HK-2 (cell line): ENCODE data around the gene SLC22A15.
A peak's percentile ranks its signal among the peaks of the same experiment; 100 is the strongest.
"Not testable (repeated sequence)": the region's sequence is repeated elsewhere in the genome, so short reads cannot be mapped to it uniquely, and the experiment has no call there.

ENCODE experiments used
- DNase-seq: peaks from one replicate; pipeline ENCODE4 v3.0.0-alpha.2; 2018; ENCODE audit not compliant: unreplicated experiment

SLC22A15 gene

DNA sequence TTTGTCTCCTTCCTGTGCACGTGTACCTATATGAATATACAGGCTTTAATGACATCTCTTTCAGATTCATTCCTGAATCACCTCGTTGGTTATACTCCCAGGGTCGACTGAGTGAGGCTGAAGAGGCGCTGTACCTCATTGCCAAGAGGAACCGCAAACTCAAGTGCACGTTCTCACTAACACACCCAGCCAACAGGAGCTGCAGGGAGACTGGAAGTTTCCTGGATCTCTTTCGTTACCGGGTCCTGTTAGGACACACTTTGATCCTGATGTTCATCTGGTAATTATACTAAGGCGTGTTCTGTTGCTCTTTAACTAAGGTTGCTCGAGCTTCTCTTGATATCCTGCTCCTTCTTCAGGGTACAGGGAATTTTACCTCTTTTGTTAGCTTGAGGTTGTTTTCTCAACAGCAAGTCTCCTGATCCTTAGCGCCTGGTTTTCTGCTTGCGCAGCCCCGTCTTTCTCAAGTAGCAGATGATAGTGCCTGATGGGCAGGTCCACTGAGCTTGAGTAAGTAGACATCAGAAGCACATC lies 55.1 kb downstream of the SLC22A15 start:
- no peak for DNase-seq

DNA sequence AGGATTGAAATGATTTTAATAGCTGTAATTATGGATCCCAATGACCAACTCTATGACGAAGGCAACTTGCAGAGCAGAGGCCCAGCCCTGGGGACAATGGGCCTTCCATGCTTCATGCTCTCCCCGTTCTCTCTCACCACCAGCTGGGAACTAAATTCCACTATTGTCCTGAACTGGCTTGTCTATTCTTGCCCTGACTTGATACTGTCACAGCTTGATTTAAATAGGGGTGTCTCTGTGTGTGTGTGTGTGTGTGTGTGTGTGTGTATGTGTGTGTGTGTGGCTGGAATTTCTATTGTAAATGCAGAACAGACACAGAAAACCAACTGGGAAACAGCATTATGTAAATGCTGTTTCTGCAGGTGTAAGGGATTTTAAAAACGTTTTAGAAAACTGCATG lies 57.0 kb downstream of the SLC22A15 start:
- no peak for DNase-seq

DNA sequence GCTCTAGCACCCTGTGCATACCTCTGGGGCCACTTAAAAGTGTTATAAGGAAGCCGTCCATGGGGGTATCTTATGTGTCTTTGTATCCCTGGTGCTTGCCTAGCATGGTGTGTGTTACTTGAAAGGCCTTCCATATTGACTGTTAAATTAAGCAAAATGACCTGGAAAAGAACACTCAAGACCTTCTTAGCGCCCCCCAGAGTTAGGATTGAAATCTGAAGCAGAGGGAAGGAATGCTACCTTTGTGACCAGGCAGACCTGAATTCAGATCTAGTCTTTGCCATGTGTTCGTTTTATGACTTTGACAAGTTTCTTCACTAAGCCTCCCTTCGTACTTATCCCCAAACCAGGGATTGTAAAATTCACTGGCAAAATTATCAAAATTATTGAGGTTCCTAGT lies 59.9 kb downstream of the SLC22A15 start:
- DNase-seq, result no peak

DNA sequence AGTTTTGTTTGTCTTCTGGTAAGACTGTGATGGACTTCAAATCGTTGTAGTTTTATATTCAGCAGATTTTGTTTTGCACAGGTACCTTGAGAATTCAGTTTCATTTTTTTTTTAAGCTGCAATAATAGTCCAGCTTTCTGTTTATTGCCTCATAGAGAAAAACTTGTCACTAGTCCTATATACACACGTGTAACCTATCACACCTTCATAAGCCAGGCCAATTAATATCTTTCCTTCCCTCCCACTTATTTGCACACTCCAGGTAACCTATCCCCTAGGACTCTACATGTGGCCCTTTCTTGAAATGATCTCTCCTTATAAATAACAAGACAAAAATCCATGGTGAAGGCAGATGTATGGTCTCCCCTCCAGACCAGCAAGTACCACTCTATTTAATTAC lies 62.4 kb downstream of the SLC22A15 start:
- no peak for DNase-seq

DNA sequence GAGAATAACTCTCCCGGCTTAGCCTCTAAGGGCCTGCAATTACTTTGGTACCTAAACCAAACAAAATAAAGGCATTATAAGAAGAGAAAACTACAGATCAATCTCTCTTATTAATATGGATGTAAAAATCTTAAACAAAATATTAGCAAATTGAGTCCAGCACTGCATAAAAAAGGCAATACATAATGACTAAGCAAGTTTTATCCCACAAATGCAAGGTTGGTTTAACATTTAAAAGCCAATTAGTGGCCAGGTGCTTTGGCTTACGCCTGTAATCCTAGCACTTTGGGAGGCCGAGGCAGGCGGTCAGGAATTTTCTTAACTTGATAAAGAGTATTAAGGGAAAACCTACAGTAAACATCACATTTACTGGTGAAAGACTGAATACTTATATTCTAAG lies 67.8 kb downstream of the SLC22A15 start:
- DNase-seq, result no peak

DNA sequence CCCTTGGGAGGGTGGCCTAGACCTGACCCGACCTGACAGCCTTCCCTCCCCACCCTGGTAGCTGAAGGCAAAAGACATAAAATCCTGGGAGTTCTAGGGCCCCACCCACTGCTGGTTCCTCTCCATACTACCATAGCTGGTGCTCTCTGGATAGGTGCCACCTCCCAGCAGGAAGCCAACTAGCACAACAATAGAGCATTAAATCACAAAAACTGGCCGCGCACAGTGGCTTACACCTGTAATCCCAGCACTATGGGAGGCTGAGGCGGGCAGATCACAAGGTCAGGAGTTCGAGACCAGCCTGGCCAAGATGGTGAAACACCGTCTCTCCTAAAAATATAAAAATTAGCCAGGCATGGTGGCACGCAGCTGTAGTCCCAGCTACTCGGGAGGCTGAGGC lies 70.6 kb downstream of the SLC22A15 start:
- DNase-seq, result not testable (repeated sequence)

GRCh38 chr1:116051896-116052295 lies 75.6 kb downstream of the SLC22A15 start:
- DNase-seq, result not testable (repeated sequence)

DNA sequence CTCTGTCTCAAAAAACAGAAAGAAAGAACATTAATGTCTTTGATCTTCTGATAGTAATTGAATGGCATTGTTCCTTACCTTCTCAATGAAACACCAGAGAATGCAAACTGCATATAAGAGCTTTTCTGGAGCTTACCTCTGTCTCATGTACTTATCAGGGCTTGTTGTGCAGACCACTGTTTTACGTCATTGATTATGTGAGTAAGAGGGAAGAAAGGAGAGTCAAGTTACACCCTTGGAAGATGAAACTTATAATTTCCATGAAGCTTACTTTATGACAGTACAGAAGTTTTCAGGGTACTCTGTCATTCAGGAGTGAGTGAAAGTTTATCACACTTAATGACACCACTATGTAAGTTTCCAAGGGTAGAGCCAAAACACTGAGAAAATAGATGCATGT lies 85.9 kb downstream of the SLC22A15 start:
- DNase-seq, result no peak

- no peak for DNase-seq
Observed at GRCh38 chr1:116064616-116065015, 88.3 kb downstream of the SLC22A15 start.

DNA sequence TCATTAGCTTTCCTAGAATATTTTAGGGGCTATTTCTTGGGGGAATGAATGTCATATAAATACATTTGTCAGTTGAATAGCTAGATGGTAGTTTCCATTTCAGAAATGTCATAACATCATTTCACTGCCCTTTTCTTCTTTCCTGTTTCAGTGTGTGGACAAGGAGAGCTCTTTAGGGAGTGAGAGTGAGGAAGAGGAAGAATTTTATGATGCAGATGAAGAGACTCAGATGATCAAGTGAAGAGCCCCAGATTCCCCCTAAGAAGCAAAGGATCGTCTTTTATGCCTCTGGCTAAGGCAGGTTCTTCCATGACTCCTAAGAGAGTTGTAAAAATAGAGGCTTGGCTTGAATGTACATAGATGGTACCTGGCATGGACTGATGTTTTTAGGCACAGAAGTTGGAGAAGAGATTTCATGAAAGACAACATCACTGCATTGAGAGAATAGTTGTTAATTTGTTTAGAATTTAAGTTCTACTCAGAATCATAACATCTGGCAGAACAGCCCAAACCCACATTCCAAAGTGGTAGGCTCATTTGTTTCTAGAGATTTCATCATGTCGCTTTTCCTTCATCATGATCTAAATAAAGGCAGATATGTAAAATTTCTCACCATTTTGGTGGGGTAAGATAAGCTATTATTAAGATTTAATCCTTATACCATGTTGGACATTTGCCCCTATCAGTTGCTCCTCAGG lies 90.7 kb downstream of the SLC22A15 start:
- no peak for DNase-seq

DNA sequence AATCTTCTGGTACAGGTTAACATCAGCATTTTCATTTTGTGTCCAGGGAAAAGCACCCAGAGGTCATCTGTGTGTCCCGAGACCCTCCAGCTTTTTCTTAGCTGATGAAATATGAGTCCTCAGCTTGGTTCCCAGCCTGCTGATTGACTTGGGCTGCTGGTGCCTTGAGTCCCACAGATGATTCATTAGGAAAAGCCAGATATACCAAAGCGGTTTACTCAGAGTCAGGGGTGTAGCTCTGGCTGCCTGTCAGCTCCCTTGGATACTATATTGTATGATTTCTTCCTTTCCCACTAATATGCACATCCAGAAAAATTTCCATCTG lies 91.2 kb downstream of the SLC22A15 start:
- no peak for DNase-seq

DNA sequence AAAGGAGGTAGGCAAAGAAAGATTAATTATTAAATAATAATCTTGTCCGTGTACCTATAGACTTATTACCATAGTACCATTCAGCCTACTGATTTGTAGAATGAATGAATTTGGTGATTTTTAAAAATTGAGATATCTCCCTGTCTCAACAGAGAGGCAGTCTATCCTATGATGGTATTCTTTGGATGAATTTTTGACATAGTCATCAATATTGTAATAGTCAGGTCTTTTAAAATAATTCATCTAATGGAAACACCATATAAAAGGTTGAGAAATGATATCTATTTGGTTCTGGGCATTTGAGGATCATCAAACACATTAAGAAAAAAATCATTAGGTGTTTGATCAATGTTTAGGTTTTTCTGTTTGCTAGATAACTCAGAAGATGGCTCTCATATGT lies 99.3 kb downstream of the SLC22A15 start:
- DNase-seq, result no peak

DNA sequence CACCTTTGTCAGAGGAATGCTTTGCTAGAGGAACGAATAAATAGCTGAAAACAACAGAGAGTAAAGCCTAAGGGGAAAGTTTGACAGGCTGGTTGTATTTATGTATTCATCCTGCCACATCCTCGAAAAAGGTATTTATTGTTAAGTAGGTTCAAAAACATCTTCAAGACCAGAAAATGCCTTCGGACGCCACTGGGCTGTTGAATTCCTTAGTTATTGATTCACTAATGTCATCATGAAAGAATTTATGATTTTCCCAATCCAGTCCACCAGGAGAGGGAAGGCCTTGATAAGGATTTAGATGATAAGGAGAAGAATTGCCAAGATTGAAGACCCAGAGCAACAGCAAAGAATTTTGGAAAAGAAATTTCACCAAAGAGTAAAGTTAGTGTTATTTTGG lies 99.7 kb downstream of the SLC22A15 start:
- peak; percentile 16 for DNase-seq

- DNase-seq, result no peak
Observed at GRCh38 chr1:116076831-116077230, 100.5 kb downstream of the SLC22A15 start.

GRCh38 chr1:116078699-116079223 lies 102.4 kb downstream of the SLC22A15 start:
- DNase-seq, result no peak

- DNase-seq, result no peak
Observed at GRCh38 chr1:116087628-116088027, 111.3 kb downstream of the SLC22A15 start.

GRCh38 chr1:116089870-116090269 lies 113.6 kb downstream of the SLC22A15 start:
- no peak for DNase-seq

- no peak for DNase-seq
Observed at GRCh38 chr1:116091083-116091482, 114.8 kb downstream of the SLC22A15 start.

GRCh38 chr1:116092752-116093489 lies 116.6 kb downstream of the SLC22A15 start:
- no peak for DNase-seq

DNA sequence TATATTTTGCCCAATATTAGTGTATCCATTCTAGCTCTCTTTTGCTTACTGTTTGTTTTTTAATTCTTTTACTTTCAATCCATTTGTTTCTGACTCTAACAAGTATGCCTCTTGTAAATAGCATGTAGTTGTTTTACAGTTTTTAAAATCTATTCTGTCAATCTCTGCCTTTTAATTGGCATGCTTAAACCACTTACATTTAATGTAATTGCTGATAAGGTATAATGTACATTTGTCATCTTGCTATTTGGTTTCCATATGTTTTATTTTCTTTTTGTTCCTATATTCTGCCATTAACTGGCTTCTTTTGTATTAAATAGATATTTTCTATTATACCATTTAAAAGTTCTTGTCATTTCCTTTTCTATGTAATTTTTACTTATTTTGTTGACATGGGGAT lies 118.7 kb downstream of the SLC22A15 start:
- no peak for DNase-seq

DNA sequence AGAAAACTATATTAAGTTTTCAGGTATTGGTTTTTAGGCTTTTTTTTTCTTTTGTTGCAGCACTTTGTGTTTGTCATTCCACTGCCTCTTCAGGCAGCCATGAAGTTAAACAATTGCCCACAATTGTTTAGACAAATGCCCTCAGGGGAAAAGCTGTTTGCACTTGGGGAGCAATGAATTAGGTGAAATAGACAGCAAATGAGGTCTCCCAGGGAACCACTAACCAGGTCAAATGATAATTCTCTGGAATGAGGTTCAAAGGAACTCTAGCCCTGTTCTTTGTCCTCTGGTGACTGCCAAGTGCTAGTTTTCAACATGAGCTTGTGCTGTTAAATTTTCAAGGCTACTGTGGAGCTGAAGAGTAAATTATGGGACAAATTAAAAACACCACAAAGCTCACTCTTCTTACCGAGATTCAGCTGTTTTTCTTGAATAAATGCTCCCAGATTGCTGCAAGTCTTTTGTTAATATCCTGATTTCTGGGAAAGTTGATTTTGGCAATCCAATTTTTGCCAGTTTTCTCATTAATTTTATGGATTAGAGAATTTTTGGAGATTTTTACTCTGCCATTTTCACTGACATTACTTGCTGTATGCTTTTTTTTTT lies 119.8 kb downstream of the SLC22A15 start:
- no peak for DNase-seq

GRCh38 chr1:116097626-116098025 lies 121.3 kb downstream of the SLC22A15 start:
- DNase-seq, result no peak

DNA sequence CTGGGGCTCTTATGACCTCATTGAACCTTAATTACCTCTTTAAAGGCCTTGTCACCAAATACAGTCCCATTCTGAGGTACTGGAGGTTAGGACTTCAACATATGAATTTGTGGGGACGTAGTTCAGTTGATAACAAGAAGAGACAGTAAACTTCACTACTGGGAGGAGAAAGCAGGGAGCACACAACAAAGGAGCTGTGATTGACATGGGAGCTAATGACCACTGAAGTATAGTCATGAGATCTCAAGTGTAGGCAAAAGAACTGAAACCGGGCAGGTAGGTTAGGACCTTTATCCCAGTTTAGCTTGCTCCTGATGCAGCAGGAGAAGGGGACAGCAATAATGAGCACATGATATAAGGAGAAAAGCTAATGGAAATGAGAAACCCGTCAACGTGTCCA lies 123.1 kb downstream of the SLC22A15 start:
- DNase-seq, result no peak
